HG03196 (cell line): ENCODE results near the gene TMEM165.

Experiments used
- ATAC-seq: cut with Tn5 transposase; IDR thresholded peaks from one replicate; pipeline ENCODE4 v1.9.1; 2021; ENCODE audit not compliant: unreplicated experiment

The TMEM165 gene

GRCh38 chr4:55367084-55367722 is 28.6 kb upstream of the TMEM165 start:
- no peak for ATAC-seq

- ATAC-seq = no peak
Measured at GRCh38 chr4:55369968-55370367, 25.8 kb upstream of the TMEM165 start.

- no peak for ATAC-seq
Measured at GRCh38 chr4:55372259-55372658, 23.5 kb upstream of the TMEM165 start.

- no peak for ATAC-seq
Measured at GRCh38 chr4:55373461-55373860, 22.3 kb upstream of the TMEM165 start.

- no peak for ATAC-seq
Measured at GRCh38 chr4:55376698-55377097, 19.1 kb upstream of the TMEM165 start.

- no peak for ATAC-seq
Measured at GRCh38 chr4:55378617-55379467, 16.9 kb upstream of the TMEM165 start.

- ATAC-seq = no peak
Measured at GRCh38 chr4:55380576-55380975, 15.2 kb upstream of the TMEM165 start.

GRCh38 chr4:55381502-55381901 is 14.3 kb upstream of the TMEM165 start:
- ATAC-seq = no peak

GRCh38 chr4:55382488-55383003 is 13.2 kb upstream of the TMEM165 start:
- ATAC-seq = no peak

- no peak for ATAC-seq
Measured at GRCh38 chr4:55385201-55385649, 10.5 kb upstream of the TMEM165 start.

GRCh38 chr4:55386073-55386472 is 9.7 kb upstream of the TMEM165 start:
- peak; percentile 61 for ATAC-seq

- ATAC-seq = no peak
Measured at GRCh38 chr4:55386840-55387239, 8.9 kb upstream of the TMEM165 start.

GRCh38 chr4:55393461-55394320 is 2.1 kb upstream of the TMEM165 start:
- no peak for ATAC-seq

GRCh38 chr4:55395218-55395528 is 584 bp upstream of the TMEM165 start:
- ATAC-seq = no peak

GRCh38 chr4:55396308-55397125 is 760 bp downstream of the TMEM165 start:
- ATAC-seq = peak; percentile 29

GRCh38 chr4:55397126-55397436 is 1.3 kb downstream of the TMEM165 start:
- no peak for ATAC-seq

GRCh38 chr4:55397520-55398321 is 2.0 kb downstream of the TMEM165 start:
- no peak for ATAC-seq

- ATAC-seq = no peak
Measured at GRCh38 chr4:55398461-55398860, 2.7 kb downstream of the TMEM165 start.

GRCh38 chr4:55398966-55399365 is 3.2 kb downstream of the TMEM165 start:
- ATAC-seq = no peak

- no peak for ATAC-seq
Measured at GRCh38 chr4:55399581-55399980, 3.8 kb downstream of the TMEM165 start.
